ENCODE data around the gene IL13. TPM values are rescaled to one million over a fixed set of nuclear protein-coding genes. Genes with fewer than 3 reads are reported as not detected.
"Not testable (repeated sequence)": the region's sequence is repeated elsewhere in the genome, so short reads cannot be mapped to it uniquely, and the experiment has no call there.

Gene IL13
- 0.10 TPM for total RNA-seq

- DNase-seq: no peak
Observed at GRCh38 chr5:132657676-132658380, at the start of gene IL13. Gene IL13 (plus strand): TSS chr5:132658173. CDS start chr5:132658187, 14 bp downstream.

- DNase-seq: no peak
Observed at GRCh38 chr5:132611965-132612364, 46.0 kb upstream of the IL13 start.

- no peak for DNase-seq
Observed at GRCh38 chr5:132612846-132613245, 45.1 kb upstream of the IL13 start.

- no peak for DNase-seq
Observed at GRCh38 chr5:132621699-132622098, 36.3 kb upstream of the IL13 start.

- DNase-seq: no peak
Observed at GRCh38 chr5:132622608-132623007, 35.4 kb upstream of the IL13 start.

GRCh38 chr5:132627470-132627869 lies 30.5 kb upstream of the IL13 start:
- DNase-seq: no peak

- DNase-seq: no peak
Observed at GRCh38 chr5:132628814-132629213, 29.2 kb upstream of the IL13 start.

GRCh38 chr5:132629230-132629944 lies 28.6 kb upstream of the IL13 start:
- DNase-seq: no peak

- not testable (repeated sequence) for DNase-seq
Observed at GRCh38 chr5:132633587-132633986, 24.4 kb upstream of the IL13 start.

GRCh38 chr5:132635873-132636272 lies 22.1 kb upstream of the IL13 start:
- no peak for DNase-seq

- no peak for DNase-seq
Observed at GRCh38 chr5:132637241-132637640, 20.7 kb upstream of the IL13 start.

GRCh38 chr5:132639706-132640130 lies 18.3 kb upstream of the IL13 start:
- no peak for DNase-seq

- no peak for DNase-seq
Observed at GRCh38 chr5:132640613-132641012, 17.4 kb upstream of the IL13 start.

GRCh38 chr5:132641241-132641723 lies 16.7 kb upstream of the IL13 start:
- no peak for DNase-seq

- DNase-seq: no peak
Observed at GRCh38 chr5:132641841-132642240, 16.1 kb upstream of the IL13 start.

GRCh38 chr5:132644177-132644576 lies 13.8 kb upstream of the IL13 start:
- DNase-seq: no peak

GRCh38 chr5:132646583-132647266 lies 11.2 kb upstream of the IL13 start:
- no peak for DNase-seq

GRCh38 chr5:132647473-132647872 lies 10.5 kb upstream of the IL13 start:
- no peak for DNase-seq

GRCh38 chr5:132648355-132648754 lies 9.6 kb upstream of the IL13 start:
- no peak for DNase-seq

- DNase-seq: no peak
Observed at GRCh38 chr5:132651838-132652469, 6.0 kb upstream of the IL13 start.

GRCh38 chr5:132653716-132654115 lies 4.3 kb upstream of the IL13 start:
- no peak for DNase-seq

Data from skin of body (tissue), 2 donors.